ENCODE measurements around the gene PCDHB16.
"Not testable (repeated sequence)": the region's sequence is repeated elsewhere in the genome, so short reads cannot be mapped to it uniquely, and the experiment has no call there.

PCDHB16 gene

GRCh38 chr5:141184117-141184855 is 2.1 kb downstream of the PCDHB16 start:
- not testable (repeated sequence) for DNase-seq

- peak; percentile 12 to 14 for DNase-seq
Measured at GRCh38 chr5:141186897-141187512, 4.8 kb downstream of the PCDHB16 start, which contains the start of gene PCDHB9. Gene PCDHB9 (plus strand): TSS chr5:141187161. CDS start chr5:141187319, 158 bp downstream.

- not testable (repeated sequence) for DNase-seq
Measured at GRCh38 chr5:141188682-141189081, 6.5 kb downstream of the PCDHB16 start.

DNA sequence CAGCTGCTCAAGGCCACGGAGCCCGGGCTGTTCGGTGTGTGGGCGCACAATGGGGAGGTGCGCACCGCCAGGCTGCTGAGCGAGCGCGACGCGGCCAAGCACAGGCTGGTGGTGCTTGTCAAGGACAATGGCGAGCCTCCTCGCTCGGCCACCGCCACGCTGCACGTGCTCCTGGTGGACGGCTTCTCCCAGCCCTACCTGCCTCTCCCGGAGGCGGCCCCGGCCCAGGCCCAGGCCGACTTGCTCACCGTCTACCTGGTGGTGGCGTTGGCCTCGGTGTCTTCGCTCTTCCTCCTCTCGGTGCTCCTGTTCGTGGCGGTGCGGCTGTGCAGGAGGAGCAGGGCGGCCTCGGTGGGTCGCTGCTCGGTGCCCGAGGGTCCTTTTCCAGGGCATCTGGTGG is 6.9 kb downstream of the PCDHB16 start:
- not testable (repeated sequence) for DNase-seq

- peak; percentile 10 to 23 for DNase-seq
Measured at GRCh38 chr5:141192110-141192725, 10.0 kb downstream of the PCDHB16 start, which contains the start of gene PCDHB10. Gene PCDHB10 (plus strand): TSS chr5:141192353. CDS start chr5:141192553, 200 bp downstream.

GRCh38 chr5:141194332-141194731 is 12.1 kb downstream of the PCDHB16 start:
- DNase-seq: not testable (repeated sequence)

DNA sequence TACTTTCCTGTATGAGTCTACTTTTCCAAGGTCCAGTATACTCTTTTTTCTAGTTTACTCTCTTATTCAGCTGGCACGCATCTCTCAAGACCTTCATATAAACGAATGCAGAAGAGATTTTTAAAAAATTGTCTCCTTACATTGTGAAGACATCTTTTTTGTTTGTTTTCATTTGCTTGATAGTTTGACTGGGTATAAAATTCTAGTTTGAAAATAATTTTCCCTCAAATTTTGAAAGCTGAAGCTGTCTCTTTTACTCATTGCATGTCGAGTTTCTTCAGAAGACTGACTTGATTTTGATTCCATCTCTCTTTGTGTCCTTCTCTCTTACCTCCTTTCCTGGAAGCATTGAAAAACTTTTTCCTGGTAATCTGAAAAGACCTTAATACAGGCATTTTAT is 14.2 kb downstream of the PCDHB16 start:
- no peak for DNase-seq

- no peak for DNase-seq
Measured at GRCh38 chr5:141199359-141200235, 17.4 kb downstream of the PCDHB16 start, which contains the start of gene PCDHB11. Gene PCDHB11 (plus strand): TSS chr5:141199627. CDS start chr5:141199775, 148 bp downstream.

DNA sequence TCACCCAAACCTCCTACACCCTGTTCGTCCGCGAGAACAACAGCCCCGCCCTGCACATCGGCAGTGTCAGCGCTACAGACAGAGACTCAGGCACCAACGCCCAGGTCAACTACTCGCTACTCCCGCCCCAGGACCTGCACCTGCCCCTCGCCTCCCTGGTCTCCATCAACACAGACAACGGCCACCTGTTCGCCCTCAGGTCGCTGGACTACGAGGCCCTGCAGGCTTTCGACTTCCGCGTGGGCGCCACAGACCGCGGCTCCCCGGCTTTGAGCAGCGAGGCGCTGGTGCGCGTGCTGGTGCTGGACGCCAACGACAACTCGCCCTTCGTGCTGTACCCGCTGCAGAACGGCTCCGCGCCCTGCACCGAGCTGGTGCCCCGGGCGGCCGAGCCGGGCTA is 18.9 kb downstream of the PCDHB16 start:
- DNase-seq: not testable (repeated sequence)

DNA sequence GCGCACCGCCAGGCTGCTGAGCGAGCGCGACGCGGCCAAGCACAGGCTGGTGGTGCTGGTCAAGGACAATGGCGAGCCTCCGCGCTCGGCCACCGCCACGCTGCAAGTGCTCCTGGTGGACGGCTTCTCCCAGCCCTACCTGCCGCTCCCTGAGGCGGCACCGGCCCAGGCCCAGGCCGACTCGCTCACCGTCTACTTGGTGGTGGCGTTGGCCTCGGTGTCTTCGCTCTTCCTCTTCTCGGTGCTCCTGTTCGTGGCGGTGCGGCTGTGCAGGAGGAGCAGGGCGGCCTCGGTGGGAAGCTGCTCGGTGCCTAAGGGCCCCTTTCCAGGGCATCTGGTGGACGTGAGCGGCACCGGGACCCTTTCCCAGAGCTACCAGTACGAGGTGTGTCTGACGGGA is 19.5 kb downstream of the PCDHB16 start:
- DNase-seq: not testable (repeated sequence)

- no peak for DNase-seq
Measured at GRCh38 chr5:141208478-141208877, 26.3 kb downstream of the PCDHB16 start, which contains the start of gene PCDHB12. Gene PCDHB12 (plus strand): TSS chr5:141208719. CDS start chr5:141208908, 189 bp downstream.

GRCh38 chr5:141210281-141210680 is 28.1 kb downstream of the PCDHB16 start:
- DNase-seq: not testable (repeated sequence)

DNA sequence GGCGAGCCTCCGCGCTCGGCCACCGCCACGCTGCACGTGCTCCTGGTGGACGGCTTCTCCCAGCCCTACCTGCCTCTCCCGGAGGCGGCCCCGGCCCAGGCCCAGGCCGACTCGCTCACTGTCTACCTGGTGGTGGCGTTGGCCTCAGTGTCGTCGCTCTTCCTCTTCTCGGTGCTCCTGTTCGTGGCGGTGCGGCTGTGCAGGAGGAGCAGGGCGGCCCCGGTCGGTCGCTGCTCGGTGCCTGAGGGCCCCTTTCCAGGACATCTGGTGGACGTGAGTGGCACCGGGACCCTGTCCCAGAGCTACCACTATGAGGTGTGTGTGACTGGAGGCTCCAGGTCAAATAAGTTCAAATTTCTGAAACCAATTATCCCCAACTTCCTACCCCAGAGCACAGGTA is 28.7 kb downstream of the PCDHB16 start:
- not testable (repeated sequence) for DNase-seq

DNA sequence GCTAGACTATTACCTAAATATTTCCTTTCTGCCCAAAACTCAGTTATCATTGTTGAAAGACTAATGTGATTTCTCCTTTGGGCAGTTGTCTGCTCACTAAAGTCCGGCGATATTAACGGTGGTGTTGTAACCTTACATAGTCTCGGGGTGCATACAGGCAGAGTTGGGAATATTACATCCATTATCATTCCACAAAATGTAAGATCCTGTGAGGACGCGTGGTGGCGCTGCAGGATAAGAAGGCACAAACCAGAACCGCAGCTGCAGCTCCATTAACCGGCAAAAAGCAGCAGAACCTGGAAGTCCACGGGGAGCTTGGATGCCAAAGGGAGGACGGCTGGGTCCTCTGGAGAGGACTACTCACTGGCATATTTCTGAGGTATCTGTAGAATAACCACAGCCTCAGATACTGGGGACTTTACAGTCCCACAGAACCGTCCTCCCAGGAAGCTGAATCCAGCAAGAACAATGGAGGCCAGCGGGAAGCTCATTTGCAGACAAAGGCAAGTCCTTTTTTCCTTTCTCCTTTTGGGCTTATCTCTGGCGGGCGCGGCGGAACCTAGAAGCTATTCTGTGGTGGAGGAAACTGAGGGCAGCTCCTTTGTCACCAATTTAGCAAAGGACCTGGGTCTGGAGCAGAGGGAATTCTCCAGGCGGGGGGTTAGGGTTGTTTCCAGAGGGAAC is 31.6 kb downstream of the PCDHB16 start, which contains the start of gene PCDHB13:
Gene PCDHB13, plus strand, starts transcription at position 264 of the 684 bp plus-strand sequence. Its CDS starts 205 bp downstream, at position 469.
- peak in 1 of 2 donors; percentile 19 for DNase-seq

DNA sequence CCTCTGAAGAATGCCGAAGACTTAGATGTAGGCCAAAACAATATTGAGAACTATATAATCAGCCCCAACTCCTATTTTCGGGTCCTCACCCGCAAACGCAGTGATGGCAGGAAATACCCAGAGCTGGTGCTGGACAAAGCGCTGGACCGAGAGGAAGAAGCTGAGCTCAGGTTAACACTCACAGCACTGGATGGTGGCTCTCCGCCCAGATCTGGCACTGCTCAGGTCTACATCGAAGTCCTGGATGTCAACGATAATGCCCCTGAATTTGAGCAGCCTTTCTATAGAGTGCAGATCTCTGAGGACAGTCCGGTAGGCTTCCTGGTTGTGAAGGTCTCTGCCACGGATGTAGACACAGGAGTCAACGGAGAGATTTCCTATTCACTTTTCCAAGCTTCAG is 32.4 kb downstream of the PCDHB16 start:
- DNase-seq: not testable (repeated sequence)

DNA sequence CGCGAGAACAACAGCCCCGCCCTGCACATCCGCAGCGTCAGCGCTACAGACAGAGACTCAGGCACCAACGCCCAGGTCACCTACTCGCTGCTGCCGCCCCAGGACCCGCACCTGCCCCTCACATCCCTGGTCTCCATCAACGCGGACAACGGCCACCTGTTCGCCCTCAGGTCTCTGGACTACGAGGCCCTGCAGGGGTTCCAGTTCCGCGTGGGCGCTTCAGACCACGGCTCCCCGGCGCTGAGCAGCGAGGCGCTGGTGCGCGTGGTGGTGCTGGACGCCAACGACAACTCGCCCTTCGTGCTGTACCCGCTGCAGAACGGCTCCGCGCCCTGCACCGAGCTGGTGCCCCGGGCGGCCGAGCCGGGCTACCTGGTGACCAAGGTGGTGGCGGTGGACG is 33.3 kb downstream of the PCDHB16 start:
- not testable (repeated sequence) for DNase-seq

DNA sequence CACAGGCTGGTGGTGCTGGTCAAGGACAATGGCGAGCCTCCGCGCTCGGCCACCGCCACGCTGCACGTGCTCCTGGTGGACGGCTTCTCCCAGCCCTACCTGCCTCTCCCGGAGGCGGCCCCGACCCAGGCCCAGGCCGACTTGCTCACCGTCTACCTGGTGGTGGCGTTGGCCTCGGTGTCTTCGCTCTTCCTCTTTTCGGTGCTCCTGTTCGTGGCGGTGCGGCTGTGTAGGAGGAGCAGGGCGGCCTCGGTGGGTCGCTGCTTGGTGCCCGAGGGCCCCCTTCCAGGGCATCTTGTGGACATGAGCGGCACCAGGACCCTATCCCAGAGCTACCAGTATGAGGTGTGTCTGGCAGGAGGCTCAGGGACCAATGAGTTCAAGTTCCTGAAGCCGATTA is 33.8 kb downstream of the PCDHB16 start:
- not testable (repeated sequence) for DNase-seq

DNA sequence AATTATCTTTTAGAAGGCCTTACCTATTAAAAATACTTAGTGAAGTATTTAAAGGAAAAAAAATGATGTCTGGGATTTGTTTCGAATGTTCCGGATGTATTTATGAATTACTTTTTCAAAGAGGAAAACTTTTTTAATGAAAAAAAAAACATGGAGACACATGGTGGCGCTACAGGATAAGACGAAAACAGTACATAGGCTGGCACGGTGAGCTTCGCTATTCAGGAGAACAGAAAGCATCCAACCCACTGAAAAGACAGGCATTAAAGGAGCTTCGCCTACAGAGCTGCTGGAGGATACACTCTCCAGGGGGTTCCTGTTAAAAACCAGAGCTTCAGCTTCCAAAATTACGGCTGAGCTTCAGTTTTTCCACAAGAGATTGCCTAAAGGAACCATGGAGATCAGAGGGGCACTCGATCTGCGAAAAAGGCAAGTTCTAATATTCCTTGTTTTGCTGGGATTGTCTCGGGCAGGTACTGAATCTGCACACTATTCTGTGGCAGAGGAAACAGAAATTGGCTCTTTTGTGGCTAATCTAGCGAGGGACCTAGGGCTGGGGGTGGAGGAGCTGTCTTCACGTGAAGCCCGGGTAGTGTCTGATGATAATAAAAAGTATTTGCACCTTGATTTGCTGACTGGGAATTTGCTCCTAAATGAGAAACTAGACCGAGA is 41.1 kb downstream of the PCDHB16 start, which contains the start of gene PCDHB14:
Gene PCDHB14, plus strand, starts transcription at position 232 of the 672 bp plus-strand sequence. Its CDS starts 163 bp downstream, at position 395.
- no peak for DNase-seq

DNA sequence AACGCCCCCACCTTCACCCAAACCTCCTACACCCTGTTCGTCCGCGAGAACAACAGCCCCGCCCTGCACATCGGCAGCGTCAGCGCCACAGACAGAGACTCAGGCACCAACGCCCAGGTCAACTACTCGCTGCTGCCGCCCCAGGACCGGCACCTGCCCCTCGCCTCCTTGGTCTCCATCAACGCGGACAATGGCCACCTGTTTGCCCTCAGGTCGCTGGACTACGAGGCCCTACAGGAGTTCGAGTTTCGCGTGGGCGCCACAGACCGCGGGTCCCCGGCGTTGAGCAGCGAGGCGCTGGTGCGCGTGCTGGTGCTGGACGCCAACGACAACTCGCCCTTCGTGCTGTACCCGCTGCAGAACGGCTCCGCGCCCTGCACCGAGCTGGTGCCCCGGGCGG is 42.7 kb downstream of the PCDHB16 start:
- DNase-seq: not testable (repeated sequence)

- DNase-seq: not testable (repeated sequence)
Measured at GRCh38 chr5:141225421-141225820, 43.2 kb downstream of the PCDHB16 start.
